GM10847 (cell line): ENCODE data around the gene FAM186B.

ENCODE experiments used
- POLR2A ChIP-seq: IDR thresholded peaks from 2 replicates; pipeline ENCODE4 v1.6.1; 2011; ENCODE audit not compliant: insufficient read length; ENCODE audit errors: extremely low read depth

The FAM186B gene

GRCh38 chr12:49643961-49644619, 38.7 kb upstream of the FAM186B start:
- TF ChIP-seq POLR2A: no peak

GRCh38 chr12:49643135-49643534, 37.7 kb upstream of the FAM186B start:
- TF ChIP-seq POLR2A: no peak

GRCh38 chr12:49642370-49642802, 36.9 kb upstream of the FAM186B start:
- TF ChIP-seq POLR2A: no peak

GRCh38 chr12:49641748-49642369, 36.4 kb upstream of the FAM186B start:
- TF ChIP-seq POLR2A: no peak

- no peak for TF ChIP-seq POLR2A
Measured at GRCh38 chr12:49636979-49637755, 31.7 kb upstream of the FAM186B start.

- TF ChIP-seq POLR2A: no peak
Measured at GRCh38 chr12:49636574-49636973, 31.1 kb upstream of the FAM186B start.

GRCh38 chr12:49635656-49636055, 30.2 kb upstream of the FAM186B start:
- TF ChIP-seq POLR2A: no peak

GRCh38 chr12:49635036-49635435, 29.6 kb upstream of the FAM186B start:
- no peak for TF ChIP-seq POLR2A

- no peak for TF ChIP-seq POLR2A
Measured at GRCh38 chr12:49633703-49634345, 28.4 kb upstream of the FAM186B start.

GRCh38 chr12:49632986-49633702, 27.7 kb upstream of the FAM186B start:
- no peak for TF ChIP-seq POLR2A

GRCh38 chr12:49632401-49632800, 27.0 kb upstream of the FAM186B start:
- TF ChIP-seq POLR2A: no peak

GRCh38 chr12:49631336-49631907, 26.0 kb upstream of the FAM186B start:
- no peak for TF ChIP-seq POLR2A

- TF ChIP-seq POLR2A: no peak
Measured at GRCh38 chr12:49627752-49628360, 22.4 kb upstream of the FAM186B start.

GRCh38 chr12:49626836-49627235, 21.4 kb upstream of the FAM186B start:
- TF ChIP-seq POLR2A: no peak
